HepG2 (cell line): ENCODE data around the gene NBPF1. TPM values are rescaled to one million over a fixed set of nuclear protein-coding genes. Genes with fewer than 3 reads are reported as not detected.

Experiments
- CREB1 ChIP-seq, 2 experiments: fragments of 450-650 bp in 1 of 2; IDR thresholded peaks; 2 replicates each; pipeline ENCODE4 v1.6.1; 2016 to 2017; ENCODE audit warnings: control low read depth in 1 of 2, mild to moderate bottlenecking in 1 of 2, missing compliant biosample characterization in 1 of 2, missing genetic modification characterization in 1 of 2
- DR1 ChIP-seq: sonication (generic); formaldehyde crosslinking; IDR thresholded peaks from 2 replicates; pipeline ENCODE4 v1.8.0; 2021; ENCODE audit warnings: mild to moderate bottlenecking, missing genetic modification reagents, inconsistent platforms
- FOXP4 ChIP-seq: sonication (generic); formaldehyde crosslinking; IDR thresholded peaks from 2 replicates; pipeline ENCODE4 v1.4.0; 2020; ENCODE audit warnings: missing genetic modification reagents
- MEF2D ChIP-seq: sonication (generic); formaldehyde crosslinking; IDR thresholded peaks from 2 replicates; pipeline ENCODE4 v1.5.1; 2020; ENCODE audit warnings: mild to moderate bottlenecking, missing genetic modification reagents
- SP4 ChIP-seq: sonication (generic); formaldehyde crosslinking; IDR thresholded peaks from 2 replicates; pipeline ENCODE4 v1.8.1; 2023; ENCODE audit warnings: mild to moderate bottlenecking, missing genetic modification reagents
- TAF1 ChIP-seq: sonication (generic); formaldehyde crosslinking; IDR thresholded peaks from 2 replicates; pipeline ENCODE4 v1.4.0; 2020; ENCODE audit warnings: missing genetic modification reagents
- ZNF143 ChIP-seq: sonication (generic); formaldehyde crosslinking; IDR thresholded peaks from 2 replicates; pipeline ENCODE4 v1.4.0; 2020; ENCODE audit warnings: missing genetic modification reagents
- ZNF276 ChIP-seq: sonication (generic); formaldehyde crosslinking; IDR thresholded peaks from 2 replicates; pipeline ENCODE4 v1.4.0; 2020; ENCODE audit warnings: mild to moderate bottlenecking, low read depth, missing genetic modification reagents
- ZNF547 ChIP-seq: sonication (generic); formaldehyde crosslinking; IDR thresholded peaks from 2 replicates; pipeline ENCODE4 v1.5.1; 2020; ENCODE audit warnings: mild to moderate bottlenecking, missing genetic modification reagents
- polyA plus RNA-seq, 8 experiments: library from polyadenylated mRNA; depleted of rRNA in 3 of 8; stranded (reverse) in 7 of 8; unstranded in 1 of 8; fragments of >200 nt; fragmentation: Illumina TruSeq in 4 of 8; extraction: Trizol in 4 of 8; gene quantifications; 2 replicates each; pipeline versions ENCODE4 v1.2.1 to v1.2.3, GENCODE V29; 2011 to 2016; ENCODE audit warnings: low read depth in 4 of 8, missing spikeins in 1 of 8, mixed read lengths in 1 of 8; ENCODE audit not compliant: insufficient read depth in 1 of 8
- total RNA-seq, 5 experiments: library from RNA; depleted of rRNA; stranded (reverse); fragments of >200 nt; fragmentation: Illumina TruSeq; extraction: Trizol; gene quantifications; 2 replicates each; pipeline ENCODE4 v1.2.3, GENCODE V29; 2016; ENCODE audit warnings: low read depth in 1 of 5
- TF ChIP-seq, protein P1 (sequence below): IDR thresholded peaks from 2 replicates; pipeline ENCODE4 v1.6.1; 2016; ENCODE audit warnings: low read depth, borderline replicate concordance
- TF ChIP-seq, protein P2 (sequence below): sonication (generic); formaldehyde crosslinking; IDR thresholded peaks from 2 replicates; pipeline ENCODE4 v1.8.1; 2022; ENCODE audit warnings: mild to moderate bottlenecking, missing genetic modification reagents
- TF ChIP-seq, protein P3 (sequence below): sonication (generic); formaldehyde crosslinking; IDR thresholded peaks from 2 replicates; pipeline ENCODE4 v1.4.0; 2020; ENCODE audit warnings: mild to moderate bottlenecking, missing genetic modification reagents, borderline replicate concordance

Gene NBPF1
- total and polyA plus RNA-seq, 2 of the 13 experiments (the other 11 are each of a cell fraction or from before 2014, with no cell fraction given), result 30.3 to 35.6 TPM

GRCh38 chr1:16514107-16515055 is 99.0 kb downstream of the NBPF1 start, which contains the start of gene RNU1-1 (continued):
- TF ChIP-seq, protein P1, sequence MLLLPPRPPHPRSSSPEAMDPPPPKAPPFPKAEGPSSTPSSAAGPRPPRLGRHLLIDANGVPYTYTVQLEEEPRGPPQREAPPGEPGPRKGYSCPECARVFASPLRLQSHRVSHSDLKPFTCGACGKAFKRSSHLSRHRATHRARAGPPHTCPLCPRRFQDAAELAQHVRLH (CRISPR knock-in tag), result 0 out of 2 replicates have a peak, but pooled peaks have one; percentile 42
- TF ChIP-seq SP4 (CRISPR knock-in tag) (peak; percentile 69; the same call in 1 of the 2 replicates), FOXP4 (CRISPR knock-in tag) (peak; percentile 44; the same call in 1 of the 2 replicates), MEF2D (CRISPR knock-in tag) (0 out of 2 replicates have a peak, but pooled peaks have one; percentile 27), DR1 (CRISPR knock-in tag) (0 out of 2 replicates have a peak, but pooled peaks have one; percentile 52), ZNF143 (CRISPR knock-in tag) (peak; percentile 86), ZNF276 (0 out of 2 replicates have a peak, but pooled peaks have one; percentile 4), ZNF547 (CRISPR knock-in tag) (0 out of 2 replicates have a peak, but pooled peaks have one; percentile 16), TAF1 (CRISPR knock-in tag) (peak; percentile 43; the same call in 1 of the 2 replicates), CREB1 (IDR thresholded peaks at IDR 0.05) (peak; percentile 89), CREB1 (CRISPR knock-in tag; IDR thresholded peaks at IDR 0.05) (peak; percentile 91)
- TF ChIP-seq, protein P2, sequence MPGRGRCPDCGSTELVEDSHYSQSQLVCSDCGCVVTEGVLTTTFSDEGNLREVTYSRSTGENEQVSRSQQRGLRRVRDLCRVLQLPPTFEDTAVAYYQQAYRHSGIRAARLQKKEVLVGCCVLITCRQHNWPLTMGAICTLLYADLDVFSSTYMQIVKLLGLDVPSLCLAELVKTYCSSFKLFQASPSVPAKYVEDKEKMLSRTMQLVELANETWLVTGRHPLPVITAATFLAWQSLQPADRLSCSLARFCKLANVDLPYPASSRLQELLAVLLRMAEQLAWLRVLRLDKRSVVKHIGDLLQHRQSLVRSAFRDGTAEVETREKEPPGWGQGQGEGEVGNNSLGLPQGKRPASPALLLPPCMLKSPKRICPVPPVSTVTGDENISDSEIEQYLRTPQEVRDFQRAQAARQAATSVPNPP (CRISPR knock-in tag), result 0 out of 2 replicates have a peak, but pooled peaks have one; percentile 8
- TF ChIP-seq, protein P3, sequence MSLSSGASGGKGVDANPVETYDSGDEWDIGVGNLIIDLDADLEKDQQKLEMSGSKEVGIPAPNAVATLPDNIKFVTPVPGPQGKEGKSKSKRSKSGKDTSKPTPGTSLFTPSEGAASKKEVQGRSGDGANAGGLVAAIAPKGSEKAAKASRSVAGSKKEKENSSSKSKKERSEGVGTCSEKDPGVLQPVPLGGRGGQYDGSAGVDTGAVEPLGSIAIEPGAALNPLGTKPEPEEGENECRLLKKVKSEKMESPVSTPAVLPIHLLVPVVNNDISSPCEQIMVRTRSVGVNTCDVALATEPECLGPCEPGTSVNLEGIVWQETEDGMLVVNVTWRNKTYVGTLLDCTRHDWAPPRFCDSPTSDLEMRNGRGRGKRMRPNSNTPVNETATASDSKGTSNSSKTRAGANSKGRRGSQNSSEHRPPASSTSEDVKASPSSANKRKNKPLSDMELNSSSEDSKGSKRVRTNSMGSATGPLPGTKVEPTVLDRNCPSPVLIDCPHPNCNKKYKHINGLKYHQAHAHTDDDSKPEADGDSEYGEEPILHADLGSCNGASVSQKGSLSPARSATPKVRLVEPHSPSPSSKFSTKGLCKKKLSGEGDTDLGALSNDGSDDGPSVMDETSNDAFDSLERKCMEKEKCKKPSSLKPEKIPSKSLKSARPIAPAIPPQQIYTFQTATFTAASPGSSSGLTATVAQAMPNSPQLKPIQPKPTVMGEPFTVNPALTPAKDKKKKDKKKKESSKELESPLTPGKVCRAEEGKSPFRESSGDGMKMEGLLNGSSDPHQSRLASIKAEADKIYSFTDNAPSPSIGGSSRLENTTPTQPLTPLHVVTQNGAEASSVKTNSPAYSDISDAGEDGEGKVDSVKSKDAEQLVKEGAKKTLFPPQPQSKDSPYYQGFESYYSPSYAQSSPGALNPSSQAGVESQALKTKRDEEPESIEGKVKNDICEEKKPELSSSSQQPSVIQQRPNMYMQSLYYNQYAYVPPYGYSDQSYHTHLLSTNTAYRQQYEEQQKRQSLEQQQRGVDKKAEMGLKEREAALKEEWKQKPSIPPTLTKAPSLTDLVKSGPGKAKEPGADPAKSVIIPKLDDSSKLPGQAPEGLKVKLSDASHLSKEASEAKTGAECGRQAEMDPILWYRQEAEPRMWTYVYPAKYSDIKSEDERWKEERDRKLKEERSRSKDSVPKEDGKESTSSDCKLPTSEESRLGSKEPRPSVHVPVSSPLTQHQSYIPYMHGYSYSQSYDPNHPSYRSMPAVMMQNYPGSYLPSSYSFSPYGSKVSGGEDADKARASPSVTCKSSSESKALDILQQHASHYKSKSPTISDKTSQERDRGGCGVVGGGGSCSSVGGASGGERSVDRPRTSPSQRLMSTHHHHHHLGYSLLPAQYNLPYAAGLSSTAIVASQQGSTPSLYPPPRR, result 0 out of 2 replicates have a peak, but pooled peaks have one; percentile 55
